Measurements from ENCODE around the gene MBL2.

Gene MBL2

GRCh38 chr10:52740155-52740549 is 32.4 kb downstream of the MBL2 start:
- no peak for DNase-seq

GRCh38 chr10:52739380-52740154 is 33.0 kb downstream of the MBL2 start:
- DNase-seq: no peak

- DNase-seq: no peak
Observed at GRCh38 chr10:52738951-52739350, 33.6 kb downstream of the MBL2 start.

DNA sequence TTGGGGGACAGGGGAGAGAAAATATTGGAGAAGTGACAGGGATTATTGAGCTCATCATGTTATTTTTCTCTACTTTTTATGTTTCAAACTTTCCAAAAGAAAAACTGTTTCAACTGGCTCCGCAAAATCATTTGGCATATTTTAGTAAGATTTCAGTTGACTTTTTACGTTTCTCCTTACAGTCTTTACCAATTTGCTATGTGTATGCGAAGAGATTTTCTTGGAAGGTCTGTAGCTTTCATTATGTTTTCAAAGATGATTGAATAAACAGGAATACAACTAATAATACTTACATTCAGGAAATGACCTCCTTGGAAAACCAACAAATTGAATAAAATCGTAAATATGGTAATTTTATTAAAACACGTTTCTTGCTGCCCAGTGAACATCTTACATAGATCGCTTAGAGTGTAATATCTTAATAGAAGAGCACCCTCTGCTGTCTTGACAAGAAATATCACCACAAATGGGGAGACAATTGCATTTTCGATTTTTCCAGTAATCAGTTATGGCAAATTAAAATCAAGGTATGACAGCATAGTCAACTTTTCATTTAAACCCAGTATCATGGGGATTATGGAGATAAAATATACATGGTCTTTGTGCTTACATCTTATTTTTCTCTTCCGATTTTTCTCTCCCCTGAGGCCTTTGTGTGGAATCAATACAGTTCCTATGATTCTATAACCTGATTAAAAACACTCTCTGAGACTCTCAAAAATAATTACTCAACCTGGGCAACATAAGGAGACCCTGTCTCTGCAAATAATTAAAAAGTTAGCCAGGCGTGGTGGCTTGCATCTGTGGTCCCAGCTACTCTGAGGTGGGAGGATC is 43.1 kb downstream of the MBL2 start:
- peak; percentile 26 for DNase-seq

DNA sequence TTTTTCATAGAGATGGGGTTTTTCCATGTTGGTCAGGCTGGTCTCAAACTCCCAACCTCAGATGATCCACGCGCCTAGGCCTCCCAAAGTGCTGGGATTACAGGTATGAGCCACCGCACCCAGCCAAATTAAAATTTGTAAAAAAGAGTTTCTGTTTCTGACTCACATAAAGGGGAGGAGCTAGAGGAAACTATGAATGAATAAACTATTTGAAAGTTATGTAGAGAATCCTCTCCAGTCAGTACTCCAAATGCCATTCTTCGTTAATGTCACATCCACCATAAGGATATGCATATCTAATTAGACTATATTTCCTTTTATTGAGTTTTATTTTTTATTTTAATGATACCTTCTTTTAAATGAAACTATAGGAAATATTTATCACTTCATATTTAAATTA is 52.6 kb downstream of the MBL2 start:
- DNase-seq: no peak

Data from fibroblast of skin of abdomen (primary cell).